DMS 273 treated with DMSO at 0.1 percent for 48 hours (cell line): ENCODE data around the gene ZBTB48.
"Not testable (repeated sequence)": the region's sequence is repeated elsewhere in the genome, so short reads cannot be mapped to it uniquely, and the experiment has no call there.

ENCODE experiments used
- DNase-seq: peaks from one replicate; lab custom pipeline; 2025; lab: John Stamatoyannopoulos, UW

The ZBTB48 gene

DNA sequence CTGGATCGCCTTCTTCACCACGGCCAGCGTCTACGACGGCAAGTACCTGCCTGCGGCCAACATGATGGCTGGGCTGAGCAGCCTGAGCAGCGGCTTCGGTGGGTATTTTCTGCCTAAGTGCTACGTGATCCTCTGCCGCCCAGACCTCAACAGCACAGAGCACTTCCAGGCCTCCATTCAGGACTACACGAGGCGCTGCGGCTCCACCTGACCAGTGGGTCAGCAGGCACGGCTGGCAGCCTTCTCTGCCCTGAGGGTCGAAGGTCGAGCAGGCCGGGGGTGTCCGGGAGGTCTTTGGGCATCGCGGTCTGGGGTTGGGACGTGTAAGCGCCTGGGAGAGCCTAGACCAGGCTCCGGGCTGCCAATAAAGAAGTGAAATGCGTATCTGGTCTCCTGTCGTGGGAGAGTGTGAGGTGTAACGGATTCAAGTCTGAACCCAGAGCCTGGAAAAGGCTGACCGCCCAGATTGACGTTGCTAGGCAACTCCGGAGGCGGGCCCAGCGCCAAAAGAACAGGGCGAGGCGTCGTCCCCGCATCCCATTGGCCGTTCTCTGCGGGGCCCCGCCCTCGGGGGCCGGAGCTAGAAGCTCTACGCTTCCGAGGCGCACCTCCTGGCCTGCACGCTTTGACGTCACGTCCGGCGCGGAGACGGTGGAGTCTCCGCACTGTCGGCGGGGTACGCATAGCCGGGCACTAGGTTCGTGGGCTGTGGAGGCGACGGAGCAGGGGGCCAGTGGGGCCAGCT is at the start of gene ZBTB48:
Gene ZBTB48 (plus strand): TSS at position 621 of the 745 bp plus-strand sequence. CDS start 616 bp downstream, outside the sequence.
- peak; percentile 93 for DNase-seq

DNA sequence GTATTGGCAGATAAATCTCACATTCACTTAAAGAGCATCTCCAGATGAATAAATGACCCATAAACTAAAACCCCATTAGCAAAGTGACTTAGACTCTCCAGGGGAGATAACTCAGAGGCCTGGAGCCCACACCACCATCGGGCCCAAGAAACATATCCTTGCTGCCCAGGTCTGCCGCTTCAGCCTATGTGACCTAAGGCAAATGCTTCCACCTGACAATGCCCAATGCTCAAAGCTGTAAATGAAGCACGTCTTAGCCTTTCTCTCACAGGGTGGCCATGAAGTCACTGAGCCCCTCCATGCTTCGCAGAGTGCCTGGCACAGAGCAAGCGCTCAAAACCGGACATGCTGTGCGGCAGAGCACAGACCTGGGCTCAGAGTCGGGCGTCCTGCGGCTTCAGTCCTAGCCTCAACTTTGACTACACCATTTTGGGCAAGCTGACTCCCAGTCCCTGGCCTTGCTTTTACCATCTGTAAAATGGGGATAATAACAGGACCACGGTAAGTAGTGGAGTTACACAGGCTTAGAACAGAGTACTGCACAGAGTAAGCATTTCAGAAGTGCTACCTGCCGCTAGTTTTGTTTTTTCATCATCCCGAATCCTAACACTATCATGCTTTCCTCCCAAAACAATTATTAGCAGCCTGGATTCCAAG is 49.2 kb upstream of the ZBTB48 start:
- no peak for DNase-seq

DNA sequence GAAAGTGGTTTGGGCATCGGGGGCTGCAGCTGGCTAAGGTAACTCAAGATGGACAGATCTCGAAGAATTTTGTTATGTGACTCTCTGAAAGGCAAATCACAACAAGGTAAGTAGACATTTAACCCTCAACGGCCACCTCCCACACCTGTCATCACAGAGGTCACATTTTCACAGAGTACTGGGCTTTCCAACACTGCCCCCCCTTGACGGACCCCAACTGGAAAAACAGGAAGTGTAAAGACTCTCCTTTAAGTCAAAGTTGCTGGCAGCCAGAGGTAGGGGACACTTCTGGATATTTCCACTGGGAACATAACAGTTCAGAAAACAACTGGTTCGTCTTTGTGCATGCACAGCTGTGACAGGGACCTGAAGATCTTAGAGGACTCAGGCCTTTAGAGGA is 47.8 kb upstream of the ZBTB48 start:
- no peak for DNase-seq

GRCh38 chr1:6534248-6534822 is 45.5 kb upstream of the ZBTB48 start:
- no peak for DNase-seq

- DNase-seq = no peak
Measured at GRCh38 chr1:6535214-6535613, 44.6 kb upstream of the ZBTB48 start.

DNA sequence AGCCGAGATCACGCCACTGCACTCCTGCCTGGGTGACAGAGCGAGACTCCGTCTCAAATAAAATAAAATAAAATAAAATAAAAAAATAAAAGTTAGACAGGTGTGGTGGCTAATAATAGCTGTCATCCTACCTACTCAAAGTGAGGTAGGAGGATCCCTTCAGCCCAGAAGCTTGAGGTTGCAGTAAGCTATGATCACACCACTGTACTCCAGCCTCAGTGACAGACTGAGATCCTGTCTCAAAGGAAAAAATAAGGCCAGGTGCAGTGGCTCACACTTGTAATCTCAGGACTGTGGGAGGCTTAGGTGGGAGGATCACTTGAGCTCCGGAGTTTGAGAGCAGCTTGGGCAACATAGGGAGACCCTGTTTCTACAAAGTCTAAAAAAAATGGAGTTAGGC is 43.5 kb upstream of the ZBTB48 start:
- no peak for DNase-seq

DNA sequence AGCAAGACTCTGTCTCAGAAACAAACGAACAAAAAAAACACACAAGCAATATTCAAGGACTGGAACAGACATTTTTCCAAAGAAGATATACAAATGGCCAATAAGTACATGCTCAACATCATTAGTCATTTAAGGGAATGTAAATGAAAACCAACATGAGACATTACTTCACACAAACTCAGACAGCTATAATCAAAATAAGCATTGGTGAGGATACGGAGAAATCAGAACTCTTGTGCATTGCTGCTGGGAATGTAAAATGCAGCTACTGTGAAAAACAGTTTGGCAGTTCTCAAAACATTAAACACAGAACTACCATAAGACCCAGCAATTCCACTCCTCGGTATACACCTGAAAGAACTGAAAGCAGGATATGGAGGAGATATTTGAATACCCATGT is 40.8 kb upstream of the ZBTB48 start:
- DNase-seq = no peak

- no peak for DNase-seq
Measured at GRCh38 chr1:6544831-6545230, 35.0 kb upstream of the ZBTB48 start.

DNA sequence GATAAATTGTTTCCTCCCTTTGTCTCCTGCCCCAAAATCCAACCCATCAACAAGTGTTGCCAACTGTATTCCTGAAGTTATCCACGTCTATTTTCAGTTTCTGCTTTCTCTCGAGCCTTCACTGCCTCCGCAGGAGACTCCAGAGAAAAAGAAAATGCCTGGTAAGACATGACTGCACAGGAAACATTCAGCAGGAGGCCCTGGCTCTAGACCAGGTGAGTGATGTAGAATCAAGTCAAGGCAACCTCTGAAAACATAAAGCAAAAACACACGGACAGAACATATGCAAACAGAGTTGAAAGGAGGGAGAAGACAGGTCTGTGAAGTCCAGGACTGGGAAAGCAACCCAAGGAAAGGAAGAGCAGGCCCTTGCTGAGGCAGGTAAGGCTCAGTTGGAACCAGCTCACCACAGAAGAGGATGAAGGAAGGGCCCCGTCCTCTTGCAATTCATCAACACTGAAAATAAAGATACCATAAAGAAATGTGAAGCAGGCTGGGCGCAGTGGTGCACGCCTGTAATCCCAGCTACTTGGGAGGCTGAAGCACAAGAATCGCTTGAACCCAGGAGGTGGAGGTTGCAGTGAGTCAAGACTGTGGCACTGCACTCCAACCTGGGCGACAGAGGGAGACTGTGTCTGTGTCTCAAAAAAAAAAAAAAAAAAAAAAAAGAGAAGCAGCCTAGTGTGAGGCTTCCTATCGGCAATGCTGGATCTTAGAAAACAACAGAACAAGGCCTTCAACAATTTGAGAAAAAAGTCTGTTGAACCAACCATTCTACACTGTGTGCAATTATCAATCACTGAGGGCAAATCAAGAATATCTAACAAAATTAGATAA is 34.3 kb upstream of the ZBTB48 start:
- no peak for DNase-seq

DNA sequence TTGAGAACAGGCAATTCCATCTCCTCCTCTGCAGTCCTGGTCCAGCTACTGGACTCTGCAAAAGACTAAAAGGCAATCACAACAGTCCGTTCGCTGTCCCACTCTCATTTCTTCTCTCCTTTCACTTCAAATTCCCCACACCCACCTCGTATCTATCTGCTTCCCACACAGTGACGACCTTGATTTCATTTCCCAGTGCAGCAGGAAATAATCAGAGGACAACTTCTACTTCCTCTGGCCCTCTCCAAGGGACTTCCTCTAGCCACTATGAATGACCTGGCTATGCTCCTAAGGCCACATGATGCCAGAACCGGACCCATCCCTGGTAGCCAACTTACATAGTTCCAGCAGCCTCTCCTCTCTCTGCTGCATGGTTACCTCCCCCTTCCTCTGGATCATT is 33.5 kb upstream of the ZBTB48 start:
- no peak for DNase-seq

DNA sequence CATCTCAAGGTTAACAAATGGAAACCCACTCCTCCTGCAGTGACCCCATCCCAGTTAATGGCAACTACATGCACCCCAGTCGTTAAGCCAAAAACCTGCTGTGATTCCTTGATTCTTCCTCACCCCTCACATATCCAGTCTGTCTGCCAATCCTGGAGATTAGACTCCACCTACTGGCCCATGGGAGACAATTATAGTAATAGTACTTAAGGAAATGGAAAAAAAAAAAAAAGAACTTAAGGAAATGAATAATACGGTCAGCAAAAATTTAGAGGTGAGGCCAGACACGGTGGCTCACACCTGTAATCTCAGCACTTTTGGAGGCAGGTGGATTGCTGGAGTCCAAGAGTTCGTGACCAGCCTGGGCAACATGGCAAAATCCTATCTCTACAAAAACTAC is 32.5 kb upstream of the ZBTB48 start:
- DNase-seq = no peak

- DNase-seq = peak; percentile 78
Measured at GRCh38 chr1:6554031-6554906, 25.5 kb upstream of the ZBTB48 start, which contains the start of gene NOL9. Gene NOL9 (minus strand): TSS chr1:6554513. CDS start chr1:6554502, 11 bp downstream.

- DNase-seq = no peak
Measured at GRCh38 chr1:6554907-6555778, 24.7 kb upstream of the ZBTB48 start, which contains the start of gene TAS1R1. Gene TAS1R1 (plus strand): TSS chr1:6555307. CDS start chr1:6555374, 67 bp downstream.

GRCh38 chr1:6557597-6557996 is 22.2 kb upstream of the ZBTB48 start:
- no peak for DNase-seq

- DNase-seq = not testable (repeated sequence)
Measured at GRCh38 chr1:6559161-6559560, 20.6 kb upstream of the ZBTB48 start.

DNA sequence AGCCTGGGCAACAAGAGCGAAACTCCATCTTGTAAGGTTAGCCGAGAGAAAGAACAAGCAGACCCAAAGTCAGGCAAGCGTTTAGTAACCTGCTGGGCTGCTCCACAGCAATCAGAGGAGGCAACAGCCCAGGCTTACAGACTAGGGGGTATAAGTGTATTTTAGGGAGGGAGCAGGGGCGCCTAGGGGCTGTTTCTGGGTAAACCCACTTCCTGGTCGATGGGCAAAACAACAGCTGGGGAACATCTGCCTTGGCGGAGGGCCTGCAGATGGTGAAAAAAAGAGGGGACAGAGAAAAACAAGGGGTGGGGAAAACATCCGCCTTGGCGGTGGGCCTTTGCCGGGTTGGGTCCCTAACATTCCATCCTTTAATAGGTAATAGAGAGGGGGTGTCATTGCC is 19.5 kb upstream of the ZBTB48 start:
- no peak for DNase-seq

DNA sequence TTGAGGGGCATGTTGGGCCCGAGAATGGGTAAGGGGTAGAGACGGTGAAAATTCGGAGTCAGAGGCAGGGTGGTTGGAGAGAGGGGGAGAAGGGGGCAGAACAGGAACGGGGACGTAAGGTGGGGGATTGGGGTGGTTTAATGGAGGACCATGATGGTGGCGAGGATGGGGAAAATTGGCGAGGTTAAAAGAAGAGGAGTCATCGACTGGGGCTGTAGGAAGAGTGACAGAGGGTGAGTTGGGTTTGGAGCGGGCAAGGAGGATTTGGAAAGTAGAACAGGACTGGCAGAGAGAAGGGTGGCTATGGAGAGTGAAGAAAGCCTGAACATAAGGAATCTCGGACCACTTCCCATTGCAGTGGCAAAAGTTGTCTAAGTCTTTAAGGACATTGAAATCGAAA is 10.8 kb upstream of the ZBTB48 start:
- DNase-seq = no peak

GRCh38 chr1:6570100-6570499 is 9.7 kb upstream of the ZBTB48 start:
- DNase-seq = no peak

- DNase-seq = no peak
Measured at GRCh38 chr1:6570987-6571386, 8.8 kb upstream of the ZBTB48 start.
